Karpas-422 (cell line): ENCODE measurements around the gene METRNL. TPM values are rescaled to one million over a fixed set of nuclear protein-coding genes. Genes with fewer than 3 reads are reported as not detected.
"Not testable (repeated sequence)": the region's sequence is repeated elsewhere in the genome, so short reads cannot be mapped to it uniquely, and the experiment has no call there.

Experiments
- DNase-seq: peaks from one replicate; pipeline ENCODE4 v3.0.0-alpha.2; 2015
- H2AFZ ChIP-seq: fragments of 200-600 bp; sonication (generic); 2 replicates; pipeline ENCODE4 v1.6.1; 2014; ENCODE audit warnings: antibody characterized with exemption, low read length, mixed read lengths
- H3K27ac ChIP-seq: fragments of 200-600 bp; sonication (generic); 2 replicates; pipeline ENCODE4 v1.5.1; 2014; ENCODE audit warnings: mild to moderate bottlenecking, low read length, moderate library complexity
- H3K27me3 ChIP-seq: fragments of 200-600 bp; sonication (generic); 2 replicates; pipeline ENCODE4 v1.6.1; 2014; ENCODE audit warnings: low read length, mixed read lengths
- H3K36me3 ChIP-seq: fragments of 200-600 bp; sonication (generic); 2 replicates; pipeline ENCODE4 v1.6.1; 2014; ENCODE audit warnings: low read length, mixed read lengths; ENCODE audit not compliant: insufficient read depth
- H3K4me1 ChIP-seq: fragments of 200-600 bp; sonication (generic); 2 replicates; pipeline ENCODE4 v1.6.1; 2014; ENCODE audit warnings: mild to moderate bottlenecking, low read length, mixed read lengths
- H3K4me2 ChIP-seq: fragments of 200-600 bp; sonication (generic); 2 replicates; pipeline ENCODE4 v1.6.1; 2014; ENCODE audit warnings: low read length, low read depth, mild to moderate bottlenecking; ENCODE audit not compliant: poor library complexity, severe bottlenecking
- H3K4me3 ChIP-seq: fragments of 200-600 bp; sonication (generic); 2 replicates; pipeline ENCODE4 v1.5.1; 2014; ENCODE audit warnings: mild to moderate bottlenecking, antibody characterized with exemption, low read length, mixed read lengths
- H3K79me2 ChIP-seq: fragments of 200-600 bp; sonication (generic); 2 replicates; pipeline ENCODE4 v1.6.1; 2014; ENCODE audit warnings: mild to moderate bottlenecking, low read length, mixed read lengths
- H3K9ac ChIP-seq: fragments of 200-600 bp; sonication (generic); 2 replicates; pipeline ENCODE4 v1.6.0; 2014; ENCODE audit warnings: low read length
- H3K9me2 ChIP-seq: fragments of 200-600 bp; sonication (generic), shearing (Covaris generic); replicated peaks from 2 replicates; pipeline ENCODE4 v1.6.0; 2014; ENCODE audit warnings: mild to moderate bottlenecking, low read length, moderate library complexity; ENCODE audit not compliant: insufficient read depth
- H3K9me3 ChIP-seq: fragments of 300-700, 200-600 bp; sonication (generic); 2 replicates; pipeline ENCODE4 v1.6.1; 2014; ENCODE audit warnings: low read length, mixed read lengths
- H4K20me1 ChIP-seq: fragments of 200-600 bp; sonication (generic); 2 replicates; pipeline ENCODE4 v1.6.1; 2014; ENCODE audit warnings: mild to moderate bottlenecking, antibody characterized with exemption, low read length, low read depth; ENCODE audit not compliant: insufficient read depth
- total RNA-seq: library from RNA; depleted of rRNA; stranded (reverse); fragments of >200 nt; shearing (Covaris generic); gene quantifications from 2 replicates; pipeline ENCODE4 v1.2.3, GENCODE V29; 2014; ENCODE audit warnings: low replicate concordance

The METRNL gene
- total RNA-seq, 1 experiment from 2014 or later: 2.4 TPM

- DNase-seq: no peak
- Histone ChIP-seq H3K9me2 (no peaks in the 10 kb centered on the region), H3K27me3 (no peaks in the 10 kb centered on the region), H4K20me1 (no peaks in the 10 kb centered on the region), H3K27ac (no peak overlapping the region), H3K4me2 (no peak overlapping the region), H3K9me3 (no peaks in the 10 kb centered on the region), H2AFZ (no peak overlapping the region), H3K4me1 (no peaks in the 10 kb centered on the region), H3K79me2 (no peaks in the 10 kb centered on the region), H3K4me3 (no peak overlapping the region), H3K9ac (no peak overlapping the region), H3K36me3 (no peaks in the 10 kb centered on the region)
These were observed 53.1 kb downstream of the METRNL start for GRCh38 chr17:83132251-83133081.

- H3K4me2 ChIP-seq: no peak overlapping the region
- no peaks in the 10 kb centered on the region for H3K36me3 ChIP-seq
- H3K79me2 ChIP-seq: no peaks in the 10 kb centered on the region
- H3K9me2 ChIP-seq: no peaks in the 10 kb centered on the region
- no peak for DNase-seq
- H3K27ac ChIP-seq: no peak overlapping the region
- no peaks in the 10 kb centered on the region for H3K4me1 ChIP-seq
- H3K27me3 ChIP-seq: no peaks in the 10 kb centered on the region
- no peaks in the 10 kb centered on the region for H3K9me3 ChIP-seq
- H4K20me1 ChIP-seq: no peaks in the 10 kb centered on the region
- H3K4me3 ChIP-seq: no peak overlapping the region
- H2AFZ ChIP-seq: no peak overlapping the region
- H3K9ac ChIP-seq: no peak overlapping the region
These were observed 54.1 kb downstream of the METRNL start for GRCh38 chr17:83133302-83134121.

GRCh38 chr17:83134456-83134855 is 55.0 kb downstream of the METRNL start:
- H3K4me3 ChIP-seq, DNase-seq, H3K9me3 ChIP-seq, H3K27ac ChIP-seq, H2AFZ ChIP-seq, H4K20me1 ChIP-seq, H3K36me3 ChIP-seq, H3K27me3 ChIP-seq, H3K79me2 ChIP-seq, H3K4me2 ChIP-seq, H3K9ac ChIP-seq, H3K4me1 ChIP-seq, H3K9me2 ChIP-seq: not testable (repeated sequence)

- no peak overlapping the region for H3K4me3 ChIP-seq
- H3K4me1 ChIP-seq: no peaks in the 10 kb centered on the region
- no peak for DNase-seq
- no peaks in the 10 kb centered on the region for H3K9me2 ChIP-seq
- no peak overlapping the region for H3K27ac ChIP-seq
- no peaks in the 10 kb centered on the region for H3K9me3 ChIP-seq
- H4K20me1 ChIP-seq: no peaks in the 10 kb centered on the region
- no peaks in the 10 kb centered on the region for H3K27me3 ChIP-seq
- no peak overlapping the region for H2AFZ ChIP-seq
- no peaks in the 10 kb centered on the region for H3K79me2 ChIP-seq
- no peaks in the 10 kb centered on the region for H3K36me3 ChIP-seq
- H3K9ac ChIP-seq: no peak overlapping the region
- no peak overlapping the region for H3K4me2 ChIP-seq
These were observed 56.3 kb downstream of the METRNL start for GRCh38 chr17:83135692-83136091.

- Histone ChIP-seq H3K36me3 (no peaks in the 10 kb centered on the region), H3K4me3 (no peak overlapping the region), H3K9ac (no peak overlapping the region), H4K20me1 (no peaks in the 10 kb centered on the region), H3K9me2 (no peaks in the 10 kb centered on the region), H3K79me2 (no peaks in the 10 kb centered on the region), H3K4me1 (no peaks in the 10 kb centered on the region), H3K27me3 (0 out of 2 replicates have a peak, but pooled peaks cover under 1% of the 10 kb centered on the region), H3K9me3 (no peaks in the 10 kb centered on the region), H2AFZ (no peak overlapping the region), H3K27ac (no peak overlapping the region), H3K4me2 (no peak overlapping the region)
- no peak for DNase-seq
These were observed 56.7 kb downstream of the METRNL start for GRCh38 chr17:83136156-83136555.

- no peak overlapping the region for H2AFZ ChIP-seq
- H3K4me1 ChIP-seq: no peaks in the 10 kb centered on the region
- no peaks in the 10 kb centered on the region for H3K9me3 ChIP-seq
- H4K20me1 ChIP-seq: no peaks in the 10 kb centered on the region
- H3K4me3 ChIP-seq: no peak overlapping the region
- H3K4me2 ChIP-seq: no peak overlapping the region
- no peaks in the 10 kb centered on the region for H3K9me2 ChIP-seq
- no peak overlapping the region for H3K27ac ChIP-seq
- H3K9ac ChIP-seq: no peak overlapping the region
- H3K27me3 ChIP-seq: 0 out of 2 replicates have a peak, but pooled peaks cover 2% of the 10 kb centered on the region
- H3K36me3 ChIP-seq: no peaks in the 10 kb centered on the region
- DNase-seq: no peak
- no peaks in the 10 kb centered on the region for H3K79me2 ChIP-seq
These were observed 57.5 kb downstream of the METRNL start for GRCh38 chr17:83136931-83137330.

GRCh38 chr17:83137523-83137922 is 58.1 kb downstream of the METRNL start:
- Histone ChIP-seq H3K36me3 (no peaks in the 10 kb centered on the region), H3K27ac (no peak overlapping the region), H2AFZ (no peak overlapping the region), H3K79me2 (no peaks in the 10 kb centered on the region), H3K9me3 (no peaks in the 10 kb centered on the region), H3K9me2 (no peaks in the 10 kb centered on the region), H4K20me1 (no peaks in the 10 kb centered on the region), H3K4me3 (no peak overlapping the region), H3K27me3 (0 out of 2 replicates have a peak, but pooled peaks cover 2% of the 10 kb centered on the region), H3K4me2 (no peak overlapping the region), H3K4me1 (no peaks in the 10 kb centered on the region), H3K9ac (no peak overlapping the region)
- DNase-seq: no peak

GRCh38 chr17:83138820-83139219 is 59.4 kb downstream of the METRNL start:
- no peak for DNase-seq
- Histone ChIP-seq H3K27me3 (0 out of 2 replicates have a peak, but pooled peaks cover 2% of the 10 kb centered on the region), H3K36me3 (no peaks in the 10 kb centered on the region), H2AFZ (no peak overlapping the region), H3K4me3 (no peak overlapping the region), H3K27ac (no peak overlapping the region), H3K4me2 (no peak overlapping the region), H3K9ac (no peak overlapping the region), H3K4me1 (peaks cover 4% of the 10 kb centered on the region), H4K20me1 (no peaks in the 10 kb centered on the region), H3K9me2 (no peaks in the 10 kb centered on the region), H3K9me3 (no peaks in the 10 kb centered on the region), H3K79me2 (no peaks in the 10 kb centered on the region)
